ENCODE measurements around the gene PRELID2.

PRELID2 gene

GRCh38 chr5:145805819-145806218 is 29.3 kb downstream of the PRELID2 start:
- H3K9me2 ChIP-seq (replicated peaks; ENCODE audit: low read depth, low read length), result no peaks in the 10 kb centered on the region
- no peaks in the 10 kb centered on the region for H3K79me2 ChIP-seq (ENCODE audit: insufficient read depth, low read length)
- TF ChIP-seq CTCF (conservative IDR thresholded peaks at IDR 0.05; ENCODE audit: low read length) (no peak), EZH2phosphoT487 (IDR thresholded peaks at IDR 0.05; ENCODE audit: borderline replicate concordance) (no peak)
- H3K9me3 ChIP-seq (ENCODE audit: insufficient read depth, low read depth, low read length), result no peaks in the 10 kb centered on the region
- no peaks in the 10 kb centered on the region for H3K27me3 ChIP-seq (ENCODE audit: insufficient read depth, low read length, poor library complexity, severe bottlenecking)
- no peak overlapping the region for H3K4me3 ChIP-seq (ENCODE audit: low read length, poor library complexity, severe bottlenecking)
- H2AFZ ChIP-seq (ENCODE audit: low read length), result no peak overlapping the region
- no peak overlapping the region for H3K9ac ChIP-seq (ENCODE audit: low read depth, low read length, poor library complexity, severe bottlenecking)
- no peaks in the 10 kb centered on the region for H3F3A ChIP-seq (ENCODE audit: low read depth)
- H3K4me2 ChIP-seq (ENCODE audit: low read depth, low read length, poor library complexity, severe bottlenecking), result no peak overlapping the region
- H4K20me1 ChIP-seq (ENCODE audit: insufficient read depth, low read length, poor library complexity, severe bottlenecking), result no peaks in the 10 kb centered on the region
- H3K36me3 ChIP-seq (ENCODE audit: insufficient read depth, low read length), result peaks cover 40% of the 10 kb centered on the region; the same call in 1 of the 2 replicates
- no peaks in the 10 kb centered on the region for H3K4me1 ChIP-seq (ENCODE audit: insufficient read depth, low read length, poor library complexity, severe bottlenecking)

GRCh38 chr5:145804701-145805100 is 30.4 kb downstream of the PRELID2 start:
- Histone ChIP-seq H3K9me3 (ENCODE audit: insufficient read depth, low read depth, low read length) (no peaks in the 10 kb centered on the region), H3K36me3 (ENCODE audit: insufficient read depth, low read length) (peaks cover 34% of the 10 kb centered on the region; the same call in 1 of the 2 replicates), H3K9ac (ENCODE audit: low read depth, low read length, poor library complexity, severe bottlenecking) (no peak overlapping the region), H2AFZ (ENCODE audit: low read length) (no peak overlapping the region), H3K27me3 (ENCODE audit: insufficient read depth, low read length, poor library complexity, severe bottlenecking) (no peaks in the 10 kb centered on the region), H3F3A (ENCODE audit: low read depth) (no peaks in the 10 kb centered on the region), H3K4me2 (ENCODE audit: low read depth, low read length, poor library complexity, severe bottlenecking) (no peak overlapping the region), H3K4me1 (ENCODE audit: insufficient read depth, low read length, poor library complexity, severe bottlenecking) (no peaks in the 10 kb centered on the region), H3K9me2 (replicated peaks; ENCODE audit: low read depth, low read length) (no peaks in the 10 kb centered on the region), H3K79me2 (ENCODE audit: insufficient read depth, low read length) (no peaks in the 10 kb centered on the region), H4K20me1 (ENCODE audit: insufficient read depth, low read length, poor library complexity, severe bottlenecking) (no peaks in the 10 kb centered on the region), H3K4me3 (ENCODE audit: low read length, poor library complexity, severe bottlenecking) (no peak overlapping the region)
- TF ChIP-seq EZH2phosphoT487 (IDR thresholded peaks at IDR 0.05; ENCODE audit: borderline replicate concordance) (no peak), CTCF (conservative IDR thresholded peaks at IDR 0.05; ENCODE audit: low read length) (no peak)

DNA sequence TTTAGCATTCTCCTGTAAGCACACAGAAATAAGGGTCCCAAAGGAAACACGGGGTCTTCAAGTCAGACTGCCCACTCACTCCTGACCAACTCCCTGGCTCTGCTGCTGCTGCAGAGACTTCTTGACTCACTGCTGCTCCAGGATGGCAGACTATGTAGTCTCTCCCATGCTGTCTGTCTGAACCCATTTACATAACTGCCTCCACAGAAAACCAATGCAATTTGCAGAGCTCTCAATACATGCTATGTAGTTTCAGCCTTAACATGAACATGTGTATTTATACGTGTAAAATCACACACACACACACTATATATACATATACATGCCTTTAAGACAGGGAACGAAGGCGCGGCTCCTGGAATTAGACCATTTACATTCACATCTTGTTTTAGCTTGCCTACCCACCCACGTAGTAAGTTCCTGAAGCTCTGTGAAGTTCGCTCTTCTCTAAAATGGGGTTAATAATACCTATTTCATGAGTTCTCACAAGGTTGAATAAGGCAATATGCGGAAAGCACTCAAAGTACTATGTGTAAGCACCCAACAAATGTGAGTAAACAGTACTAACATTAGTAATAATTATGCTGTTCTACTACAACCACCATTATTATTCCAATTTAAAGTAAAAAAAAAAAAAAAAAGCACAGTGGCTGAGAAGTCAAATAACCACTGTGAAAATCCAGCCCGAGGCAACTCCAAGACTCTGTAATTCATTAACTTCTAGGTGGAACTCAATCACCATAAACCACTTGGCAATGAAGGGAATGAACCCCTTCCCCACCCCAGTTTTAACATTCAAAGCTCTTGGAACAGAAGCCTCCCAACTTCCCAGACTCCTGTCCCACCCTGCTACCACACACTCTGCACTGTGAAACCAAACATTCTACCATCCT is 31.8 kb downstream of the PRELID2 start:
- no peak for TF ChIP-seq CTCF (conservative IDR thresholded peaks at IDR 0.05; ENCODE audit: low read length)
- no peak for TF ChIP-seq EZH2phosphoT487 (IDR thresholded peaks at IDR 0.05; ENCODE audit: borderline replicate concordance)
- Histone ChIP-seq H3K9me3 (ENCODE audit: insufficient read depth, low read depth, low read length) (no peaks in the 10 kb centered on the region), H2AFZ (ENCODE audit: low read length) (no peak overlapping the region), H3K9me2 (replicated peaks; ENCODE audit: low read depth, low read length) (no peaks in the 10 kb centered on the region), H3K4me1 (ENCODE audit: insufficient read depth, low read length, poor library complexity, severe bottlenecking) (no peaks in the 10 kb centered on the region), H3F3A (ENCODE audit: low read depth) (no peaks in the 10 kb centered on the region), H3K4me2 (ENCODE audit: low read depth, low read length, poor library complexity, severe bottlenecking) (no peak overlapping the region), H3K79me2 (ENCODE audit: insufficient read depth, low read length) (no peaks in the 10 kb centered on the region), H4K20me1 (ENCODE audit: insufficient read depth, low read length, poor library complexity, severe bottlenecking) (no peaks in the 10 kb centered on the region), H3K9ac (ENCODE audit: low read depth, low read length, poor library complexity, severe bottlenecking) (no peak overlapping the region), H3K4me3 (ENCODE audit: low read length, poor library complexity, severe bottlenecking) (no peak overlapping the region), H3K27me3 (ENCODE audit: insufficient read depth, low read length, poor library complexity, severe bottlenecking) (no peaks in the 10 kb centered on the region), H3K36me3 (ENCODE audit: insufficient read depth, low read length) (peaks cover 32% of the 10 kb centered on the region; the same call in 1 of the 2 replicates)
